IMR-90 (cell line): Measurements from ENCODE around the gene CYP4F3.

ENCODE experiments used
- CEBPB ChIP-seq: IDR thresholded peaks from 2 replicates; pipeline ENCODE4 v1.6.1; 2012; ENCODE audit warnings: low read depth, low read length, improper control_type of control experiment
- MXI1 ChIP-seq: IDR thresholded peaks from 2 replicates; pipeline ENCODE4 v1.6.1; 2012; ENCODE audit warnings: low read depth, mild to moderate bottlenecking, low read length, moderate library complexity, borderline replicate concordance
- NFE2L2 ChIP-seq: fragments of 150-350 bp; IDR thresholded peaks from 2 replicates; pipeline ENCODE4 v1.6.1; 2016; ENCODE audit warnings: low read depth, mild to moderate bottlenecking, low read length
- POLR2A ChIP-seq: IDR thresholded peaks from 2 replicates; pipeline ENCODE4 v1.6.1; 2012; ENCODE audit warnings: mild to moderate bottlenecking, low read depth, low read length
- RAD21 ChIP-seq: IDR thresholded peaks from 2 replicates; pipeline ENCODE4 v1.6.1; 2012; ENCODE audit warnings: low read length, improper control_type of control experiment
- RCOR1 ChIP-seq: IDR thresholded peaks from 2 replicates; pipeline ENCODE4 v1.6.1; 2012; ENCODE audit warnings: mild to moderate bottlenecking, low read length, improper control_type of control experiment; ENCODE audit not compliant: insufficient replicate concordance
- TF ChIP-seq, protein P1 (sequence below): conservative IDR thresholded peaks from 2 replicates; pipeline ENCODE4 v1.5.1; 2012; ENCODE audit warnings: mild to moderate bottlenecking, low read depth, low read length, improper control_type of control experiment
- TF ChIP-seq, protein P2 (sequence below): fragments of 150-350 bp; IDR thresholded peaks from 2 replicates; pipeline ENCODE4 v1.6.1; 2017; ENCODE audit warnings: mild to moderate bottlenecking, antibody characterized with exemption, low read length, low read depth

- TF ChIP-seq, protein P1, sequence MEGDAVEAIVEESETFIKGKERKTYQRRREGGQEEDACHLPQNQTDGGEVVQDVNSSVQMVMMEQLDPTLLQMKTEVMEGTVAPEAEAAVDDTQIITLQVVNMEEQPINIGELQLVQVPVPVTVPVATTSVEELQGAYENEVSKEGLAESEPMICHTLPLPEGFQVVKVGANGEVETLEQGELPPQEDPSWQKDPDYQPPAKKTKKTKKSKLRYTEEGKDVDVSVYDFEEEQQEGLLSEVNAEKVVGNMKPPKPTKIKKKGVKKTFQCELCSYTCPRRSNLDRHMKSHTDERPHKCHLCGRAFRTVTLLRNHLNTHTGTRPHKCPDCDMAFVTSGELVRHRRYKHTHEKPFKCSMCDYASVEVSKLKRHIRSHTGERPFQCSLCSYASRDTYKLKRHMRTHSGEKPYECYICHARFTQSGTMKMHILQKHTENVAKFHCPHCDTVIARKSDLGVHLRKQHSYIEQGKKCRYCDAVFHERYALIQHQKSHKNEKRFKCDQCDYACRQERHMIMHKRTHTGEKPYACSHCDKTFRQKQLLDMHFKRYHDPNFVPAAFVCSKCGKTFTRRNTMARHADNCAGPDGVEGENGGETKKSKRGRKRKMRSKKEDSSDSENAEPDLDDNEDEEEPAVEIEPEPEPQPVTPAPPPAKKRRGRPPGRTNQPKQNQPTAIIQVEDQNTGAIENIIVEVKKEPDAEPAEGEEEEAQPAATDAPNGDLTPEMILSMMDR: no peak
- TF ChIP-seq MXI1 (no peak), RAD21 (no peak), NFE2L2 (no peak), RCOR1 (no peak), POLR2A (no peak), CEBPB (no peak)
- TF ChIP-seq, protein P2, sequence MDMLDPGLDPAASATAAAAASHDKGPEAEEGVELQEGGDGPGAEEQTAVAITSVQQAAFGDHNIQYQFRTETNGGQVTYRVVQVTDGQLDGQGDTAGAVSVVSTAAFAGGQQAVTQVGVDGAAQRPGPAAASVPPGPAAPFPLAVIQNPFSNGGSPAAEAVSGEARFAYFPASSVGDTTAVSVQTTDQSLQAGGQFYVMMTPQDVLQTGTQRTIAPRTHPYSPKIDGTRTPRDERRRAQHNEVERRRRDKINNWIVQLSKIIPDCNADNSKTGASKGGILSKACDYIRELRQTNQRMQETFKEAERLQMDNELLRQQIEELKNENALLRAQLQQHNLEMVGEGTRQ: no peak
Measured at GRCh38 chr19:15633082-15633835, 7.4 kb upstream of the CYP4F3 start.
